Stimulated activated CD4-positive, alpha-beta T cell treated with anti-CD3 and anti-CD28 coated beads, Interleukin-4, amount 100 ng/mL, for 24 hours (primary cell): ENCODE data around the gene ARHGAP28.

ENCODE experiments used
- DNase-seq: peaks from one replicate; pipeline ENCODE4 v3.0.0-alpha.2; 2020

Gene ARHGAP28

GRCh38 chr18:6940451-6940850, 210.9 kb downstream of the ARHGAP28 start:
- DNase-seq = no peak

GRCh38 chr18:6941996-6942395, 212.5 kb downstream of the ARHGAP28 start:
- no peak for DNase-seq

- DNase-seq = no peak
Measured at GRCh38 chr18:6942742-6943141, 213.2 kb downstream of the ARHGAP28 start.

GRCh38 chr18:6943143-6943542, 213.6 kb downstream of the ARHGAP28 start:
- DNase-seq = no peak

- no peak for DNase-seq
Measured at GRCh38 chr18:6947338-6948030, 218.0 kb downstream of the ARHGAP28 start.

- no peak for DNase-seq
Measured at GRCh38 chr18:6948281-6949055, 219.0 kb downstream of the ARHGAP28 start.

- DNase-seq = no peak
Measured at GRCh38 chr18:6949800-6950586, 220.5 kb downstream of the ARHGAP28 start.

GRCh38 chr18:6950641-6951040, 221.1 kb downstream of the ARHGAP28 start:
- DNase-seq = no peak

GRCh38 chr18:6951336-6952090, 222.0 kb downstream of the ARHGAP28 start:
- no peak for DNase-seq

GRCh38 chr18:6954501-6954900, 225.0 kb downstream of the ARHGAP28 start:
- DNase-seq = no peak

- DNase-seq = no peak
Measured at GRCh38 chr18:6955304-6955703, 225.8 kb downstream of the ARHGAP28 start.

GRCh38 chr18:6956495-6956894, 227.0 kb downstream of the ARHGAP28 start:
- DNase-seq = no peak

GRCh38 chr18:6956999-6957398, 227.5 kb downstream of the ARHGAP28 start:
- DNase-seq = no peak

GRCh38 chr18:6959110-6959509, 229.6 kb downstream of the ARHGAP28 start:
- no peak for DNase-seq

GRCh38 chr18:6960124-6960523, 230.6 kb downstream of the ARHGAP28 start:
- no peak for DNase-seq

- no peak for DNase-seq
Measured at GRCh38 chr18:6960656-6961055, 231.1 kb downstream of the ARHGAP28 start.

- DNase-seq = no peak
Measured at GRCh38 chr18:6961331-6961730, 231.8 kb downstream of the ARHGAP28 start.

GRCh38 chr18:6962571-6963451, 233.3 kb downstream of the ARHGAP28 start:
- no peak for DNase-seq

- no peak for DNase-seq
Measured at GRCh38 chr18:6963452-6964097, 234.1 kb downstream of the ARHGAP28 start.
